NT2/D1 (cell line): ENCODE results near the gene KSR1.
"Not testable (repeated sequence)": the region's sequence is repeated elsewhere in the genome, so short reads cannot be mapped to it uniquely, and the experiment has no call there.

Experiments used
- DNase-seq: peaks from one replicate; pipeline ENCODE4 v3.0.0-alpha.2; 2011; ENCODE audit warnings: low read depth, low spot score
- H3K27me3 ChIP-seq: 2 replicates; pipeline ENCODE4 v1.6.0; 2011; ENCODE audit warnings: mild to moderate bottlenecking; ENCODE audit not compliant: insufficient read length, insufficient read depth
- H3K36me3 ChIP-seq: 2 replicates; pipeline ENCODE4 v1.6.1; 2011; ENCODE audit warnings: mild to moderate bottlenecking, low read length, mixed read lengths; ENCODE audit not compliant: insufficient read depth, insufficient read length
- H3K4me1 ChIP-seq: 2 replicates; pipeline ENCODE4 v1.5.1; 2011; ENCODE audit not compliant: insufficient read depth, insufficient read length
- H3K4me3 ChIP-seq: 2 replicates; pipeline ENCODE4 v1.5.1; 2011; ENCODE audit warnings: low read depth; ENCODE audit not compliant: insufficient read length
- H3K9ac ChIP-seq: 2 replicates; pipeline ENCODE4 v1.6.0; 2011; ENCODE audit warnings: low read depth; ENCODE audit not compliant: insufficient read length
- H3K9me3 ChIP-seq: 2 replicates; pipeline ENCODE4 v1.5.1; 2011; ENCODE audit warnings: mild to moderate bottlenecking, low read length; ENCODE audit not compliant: insufficient read depth
- SUZ12 ChIP-seq: IDR thresholded peaks from 2 replicates; pipeline ENCODE4 v1.6.1; 2011; ENCODE audit not compliant: insufficient read length, insufficient read depth; ENCODE audit errors: extremely low read depth
- YY1 ChIP-seq: IDR thresholded peaks from 2 replicates; pipeline ENCODE4 v1.6.1; 2011; ENCODE audit not compliant: insufficient read length, insufficient read depth
- ZNF274 ChIP-seq: IDR thresholded peaks from 2 replicates; pipeline ENCODE4 v1.6.1; 2011; ENCODE audit warnings: mild to moderate bottlenecking, low read depth, low read length

The KSR1 gene

GRCh38 chr17:27455914-27456680, at the start of gene KSR1:
TSS of gene KSR1 (plus strand) at chr17:27456448. CDS start at chr17:27456644, 196 bp downstream.
- Histone ChIP-seq H3K36me3 (peaks cover 12% of the 10 kb centered on the region), H3K27me3 (peaks cover 25% of the 10 kb centered on the region), H3K9ac (peak within 1 kb of the TSS; percentile 76), H3K4me3 (peak within 1 kb of the TSS; percentile 70), H3K4me1 (peaks cover 14% of the 10 kb centered on the region), H3K9me3 (no peaks in the 10 kb centered on the region)
- peak; percentile 72 for DNase-seq
- no peak for TF ChIP-seq YY1
- no peak for TF ChIP-seq SUZ12
- no peak for TF ChIP-seq ZNF274

DNA sequence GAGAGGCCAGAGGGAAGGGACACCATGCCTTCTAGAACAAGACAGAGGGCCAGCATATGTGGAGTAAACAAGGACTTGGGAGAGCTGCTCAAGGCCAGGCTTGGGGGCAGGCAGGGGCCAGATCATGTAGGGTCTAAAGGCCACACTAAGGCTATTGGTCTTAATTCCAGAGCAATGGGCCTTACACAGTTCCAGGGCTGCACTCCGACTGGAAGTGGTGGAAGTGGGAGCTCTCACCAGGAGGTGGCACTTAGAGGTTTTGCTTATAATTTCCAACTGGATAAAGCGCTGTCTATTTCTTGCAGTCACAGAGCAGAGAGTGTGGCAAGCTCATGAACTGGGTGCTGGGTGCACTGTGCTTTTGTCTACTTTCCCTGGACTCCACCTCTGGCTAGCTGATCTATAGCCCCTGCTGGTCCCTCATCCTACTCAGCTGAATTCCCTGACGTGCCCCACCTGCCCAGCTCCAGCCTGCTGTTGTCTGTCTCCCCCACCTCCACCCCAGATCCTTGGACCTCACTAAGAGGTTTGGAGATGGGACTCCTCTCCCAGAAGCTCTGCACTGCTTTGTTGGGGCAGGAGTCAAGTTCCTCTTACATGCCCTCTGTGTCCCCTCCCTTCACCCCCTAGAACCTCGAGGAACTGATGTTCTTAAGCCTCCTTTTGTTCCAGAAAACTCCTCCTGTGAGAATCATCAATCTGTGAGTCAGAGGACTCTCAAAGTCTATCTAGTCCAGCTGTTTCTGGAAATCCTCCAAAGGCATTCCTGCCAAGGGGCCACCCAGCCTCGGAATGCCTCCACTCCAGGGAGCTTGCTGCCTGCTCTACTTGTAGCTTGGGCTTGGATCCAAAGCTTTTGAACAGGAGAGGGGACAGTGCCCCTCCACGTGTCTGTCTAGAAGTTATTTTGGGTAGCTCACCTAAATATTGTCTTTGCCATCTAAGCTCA, 48.1 kb upstream of the KSR1 start:
- TF ChIP-seq YY1: no peak
- TF ChIP-seq SUZ12: no peak
- TF ChIP-seq ZNF274: no peak
- Histone ChIP-seq H3K9ac (no peak overlapping the region), H3K36me3 (no peaks in the 10 kb centered on the region), H3K27me3 (no peaks in the 10 kb centered on the region), H3K4me1 (no peaks in the 10 kb centered on the region), H3K4me3 (no peak overlapping the region), H3K9me3 (no peaks in the 10 kb centered on the region)
- peak; percentile 39 for DNase-seq

GRCh38 chr17:27408891-27409290, 47.4 kb upstream of the KSR1 start:
- no peaks in the 10 kb centered on the region for H3K27me3 ChIP-seq
- no peak for TF ChIP-seq YY1
- no peak for TF ChIP-seq SUZ12
- no peak for TF ChIP-seq ZNF274
- H3K4me1 ChIP-seq: no peaks in the 10 kb centered on the region
- H3K36me3 ChIP-seq: no peaks in the 10 kb centered on the region
- H3K4me3 ChIP-seq: no peak overlapping the region
- no peak overlapping the region for H3K9ac ChIP-seq
- no peak for DNase-seq
- H3K9me3 ChIP-seq: no peaks in the 10 kb centered on the region

GRCh38 chr17:27412158-27412557, 44.1 kb upstream of the KSR1 start:
- not testable (repeated sequence) for H3K36me3 ChIP-seq, H3K9ac ChIP-seq, H3K9me3 ChIP-seq, H3K4me1 ChIP-seq, H3K27me3 ChIP-seq, H3K4me3 ChIP-seq, DNase-seq

- Histone ChIP-seq H3K36me3 (no peaks in the 10 kb centered on the region), H3K4me3 (no peak overlapping the region), H3K27me3 (no peaks in the 10 kb centered on the region), H3K4me1 (no peaks in the 10 kb centered on the region), H3K9me3 (no peaks in the 10 kb centered on the region), H3K9ac (no peak overlapping the region)
- no peak for DNase-seq
- no peak for TF ChIP-seq SUZ12
- no peak for TF ChIP-seq ZNF274
- no peak for TF ChIP-seq YY1
Measured at GRCh38 chr17:27413315-27413714, 42.9 kb upstream of the KSR1 start.

- Histone ChIP-seq H3K4me3 (no peak overlapping the region), H3K4me1 (no peaks in the 10 kb centered on the region), H3K27me3 (no peaks in the 10 kb centered on the region), H3K9me3 (no peaks in the 10 kb centered on the region), H3K36me3 (no peaks in the 10 kb centered on the region), H3K9ac (no peak overlapping the region)
- TF ChIP-seq SUZ12 (no peak), ZNF274 (no peak), YY1 (no peak)
- no peak for DNase-seq
Measured at GRCh38 chr17:27413792-27414191, 42.5 kb upstream of the KSR1 start.

- H3K4me3 ChIP-seq: no peak overlapping the region
- TF ChIP-seq SUZ12: no peak
- TF ChIP-seq ZNF274: no peak
- no peak for TF ChIP-seq YY1
- no peaks in the 10 kb centered on the region for H3K36me3 ChIP-seq
- H3K27me3 ChIP-seq: no peaks in the 10 kb centered on the region
- no peaks in the 10 kb centered on the region for H3K4me1 ChIP-seq
- H3K9ac ChIP-seq: no peak overlapping the region
- H3K9me3 ChIP-seq: no peaks in the 10 kb centered on the region
- no peak for DNase-seq
Measured at GRCh38 chr17:27414271-27414670, 42.0 kb upstream of the KSR1 start.
